SHP77 treated with DMSO at 0.1 percent for 48 hours (cell line): ENCODE data around the gene TENT4A.

Experiments used
- DNase-seq: peaks from one replicate; lab custom pipeline; 2025; lab: John Stamatoyannopoulos, UW

Gene TENT4A

DNA sequence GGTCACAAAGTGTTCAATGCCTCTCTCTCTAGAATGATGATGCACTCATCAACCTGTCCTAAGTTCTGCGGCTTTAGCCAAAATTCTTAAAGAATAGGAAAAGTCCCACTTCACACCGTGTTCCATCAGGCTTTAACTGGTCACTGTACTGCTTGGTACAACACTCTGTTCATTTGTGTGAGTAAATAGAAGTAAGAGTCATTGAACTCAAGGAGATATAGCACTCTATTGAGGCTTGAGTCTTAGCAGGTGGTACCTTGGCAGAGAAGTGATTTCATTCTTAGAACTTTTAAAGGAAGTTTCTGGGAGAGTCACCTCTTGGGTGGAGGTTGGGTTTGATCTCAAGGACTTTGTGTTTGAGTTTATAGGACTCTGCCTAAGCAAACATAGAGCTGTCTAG is 92.6 kb downstream of the TENT4A start:
- no peak for DNase-seq
